Hepatic stellate cell (primary cell): ENCODE data around the gene UBA3.

Experiments
- DNase-seq: peaks from one replicate; pipeline ENCODE4 v3.0.0; 2011; ENCODE audit warnings: low spot score

The UBA3 gene

GRCh38 chr3:69080233-69080920 lies at the start of gene UBA3:
UBA3 (minus strand) TSS chr3:69080365; CDS start chr3:69080353, 12 bp downstream.
- peak; percentile 81 for DNase-seq

GRCh38 chr3:69129531-69129930 lies 49.4 kb upstream of the UBA3 start:
- DNase-seq, result no peak

- DNase-seq, result no peak
These were observed 48.3 kb upstream of the UBA3 start for GRCh38 chr3:69128509-69128908.

- DNase-seq, result no peak
These were observed 46.8 kb upstream of the UBA3 start for GRCh38 chr3:69126999-69127398.

GRCh38 chr3:69126216-69126615 lies 46.1 kb upstream of the UBA3 start:
- DNase-seq, result no peak

GRCh38 chr3:69122403-69122802 lies 42.2 kb upstream of the UBA3 start, which contains the start of gene LMOD3:
LMOD3 (minus strand) TSS chr3:69122595; CDS start chr3:69122386, 209 bp downstream.
- DNase-seq, result no peak

- no peak for DNase-seq
These were observed 41.8 kb upstream of the UBA3 start for GRCh38 chr3:69121950-69122349.

- no peak for DNase-seq
These were observed 41.3 kb upstream of the UBA3 start for GRCh38 chr3:69121513-69121912.

GRCh38 chr3:69120879-69121464 lies 40.8 kb upstream of the UBA3 start:
- DNase-seq, result peak; percentile 17

- DNase-seq, result no peak
These were observed 39.5 kb upstream of the UBA3 start for GRCh38 chr3:69119681-69120080.

GRCh38 chr3:69119138-69119537 lies 39.0 kb upstream of the UBA3 start:
- no peak for DNase-seq

GRCh38 chr3:69118555-69118954 lies 38.4 kb upstream of the UBA3 start:
- no peak for DNase-seq

GRCh38 chr3:69116897-69117296 lies 36.7 kb upstream of the UBA3 start:
- no peak for DNase-seq

- no peak for DNase-seq
These were observed 36.0 kb upstream of the UBA3 start for GRCh38 chr3:69116162-69116561.

GRCh38 chr3:69115731-69116130 lies 35.6 kb upstream of the UBA3 start:
- DNase-seq, result no peak

- DNase-seq, result no peak
These were observed 33.4 kb upstream of the UBA3 start for GRCh38 chr3:69113536-69113935.

GRCh38 chr3:69110941-69111546 lies 30.9 kb upstream of the UBA3 start:
- no peak for DNase-seq

GRCh38 chr3:69108811-69109210 lies 28.6 kb upstream of the UBA3 start:
- DNase-seq, result no peak

- no peak for DNase-seq
These were observed 27.7 kb upstream of the UBA3 start for GRCh38 chr3:69107841-69108240.

- DNase-seq, result no peak
These were observed 25.2 kb upstream of the UBA3 start for GRCh38 chr3:69105320-69105719.

- DNase-seq, result no peak
These were observed 24.4 kb upstream of the UBA3 start for GRCh38 chr3:69104586-69104985.

GRCh38 chr3:69103123-69103522 lies 23.0 kb upstream of the UBA3 start:
- no peak for DNase-seq

- DNase-seq, result no peak
These were observed 22.2 kb upstream of the UBA3 start for GRCh38 chr3:69102384-69102783.

- DNase-seq, result no peak
These were observed 19.4 kb upstream of the UBA3 start for GRCh38 chr3:69099576-69099975.
